Neural progenitor cell (in vitro differentiated cells): Measurements from ENCODE around the gene OBI1. TPM values are rescaled to one million over a fixed set of nuclear protein-coding genes. Genes with fewer than 3 reads are reported as not detected.

ENCODE experiments used
- DNase-seq: peaks from one replicate; pipeline ENCODE4 v3.0.0-alpha.2; 2016; ENCODE audit warnings: low spot score
- H2AFZ ChIP-seq: fragments of 200-600 bp; sonication (generic); replicated peaks from 2 replicates; pipeline ENCODE4 v1.6.1; 2016; ENCODE audit warnings: antibody characterized with exemption
- H3F3A ChIP-seq: fragments of 200-600 bp; sonication (generic); 2 replicates; pipeline ENCODE4 v1.6.1; 2016; ENCODE audit warnings: antibody characterized with exemption, low read depth
- H3K27ac ChIP-seq: fragments of 200-600 bp; sonication (generic); 2 replicates; pipeline ENCODE4 v1.5.1; 2016; ENCODE audit warnings: mild to moderate bottlenecking
- H3K27me3 ChIP-seq: fragments of 200-600 bp; sonication (generic); 2 replicates; pipeline ENCODE4 v1.6.1; 2016; ENCODE audit warnings: mild to moderate bottlenecking, moderate library complexity
- H3K36me3 ChIP-seq: fragments of 200-600 bp; sonication (generic); 2 replicates; pipeline ENCODE4 v1.5.1; 2016
- H3K4me1 ChIP-seq: fragments of 200-600 bp; sonication (generic); 2 replicates; pipeline ENCODE4 v1.6.1; 2016; ENCODE audit warnings: mixed run types
- H3K4me2 ChIP-seq: fragments of 200-600 bp; sonication (generic); 2 replicates; pipeline ENCODE4 v1.6.1; 2016
- H3K4me3 ChIP-seq: fragments of 200-600 bp; sonication (generic); 2 replicates; pipeline ENCODE4 v1.5.1; 2016
- H3K79me2 ChIP-seq: fragments of 200-600 bp; sonication (generic); 2 replicates; pipeline ENCODE4 v1.6.1; 2016; ENCODE audit warnings: low read depth
- H3K9ac ChIP-seq: fragments of 200-600 bp; sonication (generic); 2 replicates; pipeline ENCODE4 v1.6.1; 2016
- H3K9me3 ChIP-seq: fragments of 200-600 bp; sonication (generic); 2 replicates; pipeline ENCODE4 v1.5.1; 2016; ENCODE audit warnings: low read depth
- H4K20me1 ChIP-seq: fragments of 200-600 bp; sonication (generic); 2 replicates; pipeline ENCODE4 v1.6.1; 2016; ENCODE audit warnings: low read depth
- H3K27ac Mint-ChIP-seq: 3 replicates; pipeline ENCODE4 v1.8.0; 2021; ENCODE audit warnings: mixed read lengths
- H3K27me3 Mint-ChIP-seq: 2 replicates; pipeline ENCODE4 v1.8.0; 2022; ENCODE audit warnings: low read depth, mild to moderate bottlenecking, inconsistent platforms, moderate library complexity, mixed read lengths; ENCODE audit not compliant: insufficient read depth
- H3K36me3 Mint-ChIP-seq: 3 replicates; pipeline ENCODE4 v1.8.0; 2021; ENCODE audit warnings: mixed read lengths
- H3K4me1 Mint-ChIP-seq: 3 replicates; pipeline ENCODE4 v1.8.0; 2021; ENCODE audit warnings: mixed read lengths
- H3K4me3 Mint-ChIP-seq: 3 replicates; pipeline ENCODE4 v1.8.0; 2021; ENCODE audit warnings: mild to moderate bottlenecking, moderate library complexity, mixed read lengths
- H3K9me3 Mint-ChIP-seq: 3 replicates; pipeline ENCODE4 v1.8.0; 2020; ENCODE audit warnings: mixed read lengths
- EZH2 ChIP-seq: fragments of 200-600 bp; sonication (generic); IDR thresholded peaks from 2 replicates; pipeline ENCODE4 v1.6.1; 2017; ENCODE audit warnings: antibody characterized with exemption, mild to moderate bottlenecking, moderate library complexity
- EZH2phosphoT487 ChIP-seq: fragments of 200-600 bp; sonication (generic); IDR thresholded peaks from 2 replicates; pipeline ENCODE4 v1.6.1; 2017; ENCODE audit warnings: antibody characterized with exemption
- total RNA-seq: library from RNA; depleted of rRNA; stranded (reverse); fragments of >200 nt; gene quantifications from 2 replicates; pipeline ENCODE4 v1.2.3, GENCODE V29; 2015; ENCODE audit warnings: low replicate concordance
- TF ChIP-seq, protein P1 (sequence below): fragments of 200-600 bp; sonication (generic); IDR thresholded peaks from 2 replicates; pipeline ENCODE4 v1.5.1; 2017; ENCODE audit warnings: antibody characterized with exemption, mild to moderate bottlenecking

OBI1 gene
- total RNA-seq, 1 donor from 2014 or later = 36.9 TPM

DNA sequence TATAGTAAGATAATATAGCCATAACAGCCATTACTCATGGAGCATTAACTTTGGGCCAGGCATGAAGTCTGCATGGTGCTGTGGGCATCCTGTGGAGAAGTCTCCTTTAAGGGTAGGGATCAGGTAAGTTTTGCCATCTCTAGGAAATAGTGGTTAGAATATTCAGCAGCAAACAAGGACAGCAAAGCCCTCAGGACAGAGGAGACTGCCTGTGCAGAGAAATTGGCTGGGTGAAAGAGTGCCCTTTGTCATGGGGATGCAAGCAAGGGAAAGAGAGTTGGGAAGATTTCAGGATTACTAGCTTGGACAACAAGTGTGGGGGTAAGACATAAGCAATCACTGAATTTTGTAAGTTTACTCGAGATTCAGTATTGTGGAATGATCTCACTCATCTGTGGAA, 15.7 kb upstream of the OBI1 start:
- H3K27me3 ChIP-seq = no peaks in the 10 kb centered on the region
- no peak overlapping the region for H2AFZ ChIP-seq
- no peaks in the 10 kb centered on the region for H3K36me3 Mint-ChIP-seq
- peaks cover 1% of the 10 kb centered on the region for H3K4me1 Mint-ChIP-seq
- H3K79me2 ChIP-seq = no peaks in the 10 kb centered on the region
- no peak overlapping the region for H3K27ac ChIP-seq
- TF ChIP-seq EZH2 = no peak
- TF ChIP-seq, protein P1, sequence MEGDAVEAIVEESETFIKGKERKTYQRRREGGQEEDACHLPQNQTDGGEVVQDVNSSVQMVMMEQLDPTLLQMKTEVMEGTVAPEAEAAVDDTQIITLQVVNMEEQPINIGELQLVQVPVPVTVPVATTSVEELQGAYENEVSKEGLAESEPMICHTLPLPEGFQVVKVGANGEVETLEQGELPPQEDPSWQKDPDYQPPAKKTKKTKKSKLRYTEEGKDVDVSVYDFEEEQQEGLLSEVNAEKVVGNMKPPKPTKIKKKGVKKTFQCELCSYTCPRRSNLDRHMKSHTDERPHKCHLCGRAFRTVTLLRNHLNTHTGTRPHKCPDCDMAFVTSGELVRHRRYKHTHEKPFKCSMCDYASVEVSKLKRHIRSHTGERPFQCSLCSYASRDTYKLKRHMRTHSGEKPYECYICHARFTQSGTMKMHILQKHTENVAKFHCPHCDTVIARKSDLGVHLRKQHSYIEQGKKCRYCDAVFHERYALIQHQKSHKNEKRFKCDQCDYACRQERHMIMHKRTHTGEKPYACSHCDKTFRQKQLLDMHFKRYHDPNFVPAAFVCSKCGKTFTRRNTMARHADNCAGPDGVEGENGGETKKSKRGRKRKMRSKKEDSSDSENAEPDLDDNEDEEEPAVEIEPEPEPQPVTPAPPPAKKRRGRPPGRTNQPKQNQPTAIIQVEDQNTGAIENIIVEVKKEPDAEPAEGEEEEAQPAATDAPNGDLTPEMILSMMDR = no peak
- TF ChIP-seq EZH2phosphoT487 = no peak
- no peaks in the 10 kb centered on the region for H3K9me3 ChIP-seq
- H4K20me1 ChIP-seq = no peaks in the 10 kb centered on the region
- H3K4me3 Mint-ChIP-seq = no peak overlapping the region
- H3K4me2 ChIP-seq = no peak overlapping the region
- no peak overlapping the region for H3K9ac ChIP-seq
- H3K4me3 ChIP-seq = no peak overlapping the region
- no peaks in the 10 kb centered on the region for H3K27me3 Mint-ChIP-seq
- no peaks in the 10 kb centered on the region for H3K4me1 ChIP-seq
- H3K27ac Mint-ChIP-seq = no peak overlapping the region
- H3K9me3 Mint-ChIP-seq = no peaks in the 10 kb centered on the region
- no peaks in the 10 kb centered on the region for H3F3A ChIP-seq
- no peaks in the 10 kb centered on the region for H3K36me3 ChIP-seq
- no peak for DNase-seq

DNA sequence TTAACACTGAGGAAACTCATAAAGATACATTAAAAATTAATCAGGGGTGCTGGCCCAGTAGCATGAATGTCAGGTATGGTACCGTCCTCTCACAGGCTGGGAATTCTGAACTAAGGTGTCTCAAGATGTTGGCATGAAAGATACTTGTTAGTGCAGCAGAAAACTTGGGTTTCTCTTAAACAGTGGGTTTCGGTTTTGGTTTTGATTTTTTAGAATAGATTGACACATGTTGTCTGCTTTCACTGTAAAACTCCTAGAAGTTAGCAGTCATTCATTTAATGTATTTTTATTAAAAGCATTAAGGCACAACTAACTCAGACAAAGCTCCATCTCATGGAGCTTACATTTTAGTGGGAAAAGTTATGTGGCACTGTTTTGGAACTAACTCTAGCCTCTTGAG, 3.5 kb upstream of the OBI1 start:
- Histone ChIP-seq H3K9me3 (no peaks in the 10 kb centered on the region), H3K4me1 (peaks cover 4% of the 10 kb centered on the region), H3K4me2 (no peak overlapping the region), H3K27ac (no peak overlapping the region), H3F3A (peaks cover 14% of the 10 kb centered on the region), H4K20me1 (peaks cover 7% of the 10 kb centered on the region), H3K27me3 (peaks cover 14% of the 10 kb centered on the region), H3K79me2 (peaks cover 8% of the 10 kb centered on the region), H3K9ac (no peak overlapping the region), H3K4me3 (no peak overlapping the region), H2AFZ (no peak overlapping the region), H3K36me3 (no peaks in the 10 kb centered on the region)
- peaks cover 3% of the 10 kb centered on the region for H3K27me3 Mint-ChIP-seq
- TF ChIP-seq EZH2phosphoT487 = no peak
- TF ChIP-seq, protein P1 = no peak
- TF ChIP-seq EZH2 = no peak
- no peak overlapping the region for H3K4me3 Mint-ChIP-seq
- H3K9me3 Mint-ChIP-seq = peaks cover 2% of the 10 kb centered on the region
- no peak overlapping the region for H3K27ac Mint-ChIP-seq
- DNase-seq = no peak
- peaks cover 11% of the 10 kb centered on the region for H3K4me1 Mint-ChIP-seq
- H3K36me3 Mint-ChIP-seq = no peaks in the 10 kb centered on the region

DNA sequence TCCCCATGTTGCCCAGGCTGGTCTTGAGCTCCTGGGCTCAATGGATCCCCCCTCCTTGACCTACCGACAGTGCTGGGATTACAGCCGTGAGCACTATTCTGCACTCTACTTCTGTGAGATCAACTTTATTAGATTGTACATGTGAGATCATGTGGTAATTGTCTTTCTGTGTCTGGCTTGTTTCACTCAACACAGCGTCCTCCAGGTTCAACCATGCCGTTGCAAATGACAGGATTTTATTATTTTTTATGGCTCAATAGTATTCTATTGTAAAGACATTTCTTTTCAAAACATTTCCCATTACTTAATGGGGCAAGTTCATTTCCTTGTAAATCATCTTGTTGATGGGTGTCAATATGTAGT, 1.5 kb upstream of the OBI1 start:
- Mint-ChIP-seq H3K27ac (no peak overlapping the region), H3K4me3 (no peak overlapping the region), H3K4me1 (peaks cover 12% of the 10 kb centered on the region), H3K36me3 (peaks cover 6% of the 10 kb centered on the region), H3K9me3 (peaks cover 2% of the 10 kb centered on the region), H3K27me3 (peaks cover 3% of the 10 kb centered on the region)
- H3K9me3 ChIP-seq = no peaks in the 10 kb centered on the region
- peaks cover 28% of the 10 kb centered on the region for H3K79me2 ChIP-seq
- peak overlapping the region; percentile 46 for H2AFZ ChIP-seq
- H3K4me2 ChIP-seq = no peak overlapping the region
- peaks cover 9% of the 10 kb centered on the region for H3K4me1 ChIP-seq
- no peak overlapping the region for H3K9ac ChIP-seq
- H3K27ac ChIP-seq = no peak overlapping the region
- H4K20me1 ChIP-seq = peaks cover 21% of the 10 kb centered on the region
- peaks cover 14% of the 10 kb centered on the region for H3K27me3 ChIP-seq
- H3K36me3 ChIP-seq = no peaks in the 10 kb centered on the region
- no peak overlapping the region for H3K4me3 ChIP-seq
- H3F3A ChIP-seq = peaks cover 14% of the 10 kb centered on the region
- TF ChIP-seq, protein P1 = no peak
- TF ChIP-seq EZH2phosphoT487 (no peak), EZH2 (no peak)
- DNase-seq = no peak
